Stomach (tissue), 9 donors: Measurements from ENCODE around the gene GPR152. TPM values are rescaled to one million over a fixed set of nuclear protein-coding genes. Genes with fewer than 3 reads are reported as not detected.

Experiments used
- DNase-seq, 2 donors: peaks; one replicate each; pipeline versions ENCODE4 v3.0.0 to v3.0.0-alpha.2; 2013 to 2019
- H3K27ac ChIP-seq, 5 donors: fragments of 200-600 bp in 4 of 5; sonication (generic) in 4 of 5; one replicate each; pipeline ENCODE4 v1.5.1; 2013 to 2019; ENCODE audit warnings: mild to moderate bottlenecking in 1 of 5, moderate library complexity in 1 of 5
- H3K27me3 ChIP-seq, 3 donors: fragments of 200-600 bp; sonication (generic); one replicate each; pipeline ENCODE4 v1.5.1; 2017 to 2019; ENCODE audit warnings: mixed run types in 1 of 3
- H3K36me3 ChIP-seq, 4 donors: fragments of 200-600 bp; sonication (generic); 1 replicate in 3 of 4; 2 replicates in 1 of 4; pipeline ENCODE4 v1.5.1; 2016 to 2019
- H3K4me1 ChIP-seq, 4 donors: fragments of 200-600 bp; sonication (generic); one replicate each; pipeline ENCODE4 v1.5.1; 2016 to 2019
- H3K4me3 ChIP-seq, 4 donors: fragments of 200-600 bp; sonication (generic) in 3 of 4; one replicate each; pipeline ENCODE4 v1.5.1; 2016 to 2019; ENCODE audit warnings: mild to moderate bottlenecking in 1 of 4
- H3K9me3 ChIP-seq, 4 donors: fragments of 200-600 bp; sonication (generic); one replicate each; pipeline ENCODE4 v1.5.1; 2016 to 2019
- CTCF ChIP-seq, 7 experiments: fragments of 450-650 bp in 4 of 7; fragments of 200-600 bp in 3 of 7; sonication (generic) in 3 of 7; IDR thresholded peaks; one replicate each; pipeline ENCODE4 v1.5.1; 2016 to 2019; ENCODE audit warnings: antibody characterized with exemption in 7 of 7, control low read depth in 2 of 7, mild to moderate bottlenecking in 1 of 7
- EP300 ChIP-seq: sonication (generic); formaldehyde crosslinking; IDR thresholded peaks from one replicate; pipeline ENCODE4 v1.6.1; 2017; ENCODE audit warnings: antibody characterized with exemption
- POLR2A ChIP-seq, 4 donors: fragments of 450-650 bp; IDR thresholded peaks; one replicate each; pipeline ENCODE4 v1.6.1; 2016; ENCODE audit warnings: antibody characterized with exemption in 4 of 4, control low read depth in 2 of 4, mild to moderate bottlenecking in 1 of 4, moderate library complexity in 1 of 4
- POLR2AphosphoS5 ChIP-seq, 3 donors: sonication (generic); formaldehyde crosslinking; IDR thresholded peaks; one replicate each; pipeline ENCODE4 v1.6.1; 2016; ENCODE audit warnings: antibody characterized with exemption in 3 of 3
- WGBS, 5 donors: extraction: QIAGEN DNeasy Blood & Tissue Kit in 3 of 5; methylation state at CpG; one replicate each; pipeline versions ENCODE4 v1.1.5 to v1.1.7; 2013 to 2018; 5-methylcytosine and 5-hydroxymethylcytosine counted together
- intact Hi-C: fragments of 100-400 bp; cut with DNase I; formaldehyde crosslinking; loops from one replicate; pipeline ENCODE4 v1.15.1; 2023; ENCODE audit warnings: low total_unique reads
- polyA plus RNA-seq, 3 donors: library from polyadenylated mRNA; stranded (reverse); fragments of 200-250 nt; gene quantifications; one replicate each; pipeline ENCODE4 v1.2.3, GENCODE V29; 2013
- total RNA-seq, 5 donors: library from RNA; depleted of rRNA; stranded (reverse); fragments of >200 nt; gene quantifications; one replicate each; pipeline versions ENCODE4 v1.1.0 to v1.2.3, GENCODE V29; 2014 to 2016
- donor health status: healthy with polysubstance abuse.
- donor health status: Bipolar disorder and iron deficiency.
- donor health status: healthy.

GPR152 gene
- total and polyA plus RNA-seq, 8 donors, result not detected

DNA sequence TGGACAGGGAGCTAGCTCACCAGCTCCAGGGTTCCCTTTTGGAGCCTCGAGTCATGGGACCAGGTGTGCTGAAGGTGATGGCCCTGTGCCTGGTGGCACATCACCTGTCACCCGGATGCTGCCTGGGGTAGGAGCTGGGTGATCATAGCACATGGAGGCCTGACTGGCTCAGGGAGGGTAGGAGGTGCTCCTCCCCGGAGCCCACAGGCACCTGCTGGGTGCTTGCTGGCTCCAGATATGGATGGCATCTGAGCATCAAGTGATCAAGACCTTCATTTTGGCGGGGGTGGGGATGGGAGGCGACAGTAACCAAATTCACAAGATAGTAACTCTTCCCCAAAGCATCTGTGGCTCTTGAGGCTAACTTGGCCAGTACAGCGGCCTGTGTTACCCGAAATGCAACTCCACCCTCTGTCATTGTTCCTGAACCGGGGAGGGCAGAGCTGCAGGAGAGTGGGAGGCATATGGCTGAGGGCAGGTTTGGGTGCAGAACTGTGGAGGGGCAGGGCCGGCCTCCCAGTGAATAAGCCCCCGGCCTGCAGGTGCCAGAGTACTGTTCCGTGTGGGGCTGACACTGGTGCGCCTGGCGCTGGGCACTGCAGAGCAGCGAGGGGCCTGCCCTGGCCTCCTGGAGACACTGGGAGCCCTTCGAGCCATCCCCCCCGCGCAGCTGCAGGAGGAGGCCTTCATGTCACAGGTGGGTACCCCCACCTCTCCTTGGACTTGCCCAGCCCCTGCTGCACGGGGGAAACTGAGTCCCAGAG lies 43.9 kb downstream of the GPR152 start:
- DNase-seq, result no peak
- Histone ChIP-seq H3K27ac (peak overlapping the region in 3 of 5 donors; percentile 36 to 66 (median 57)), H3K27me3 (peaks cover 0 to 93% (median 0%) of the 10 kb centered on the region in 3 donors), H3K36me3 (no peaks in the 10 kb centered on the region), H3K4me1 (peaks cover 0 to 43% (median 31%) of the 10 kb centered on the region in 4 donors), H3K9me3 (no peaks in the 10 kb centered on the region), H3K4me3 (no peak overlapping the region)
- TF ChIP-seq EP300 (no peak), POLR2A (IDR thresholded peaks at IDR 0.05) (no peak), CTCF (IDR thresholded peaks at IDR 0.05) (no peak), POLR2AphosphoS5 (IDR thresholded peaks at IDR 0.05) (no peak)
- 58 to 83% (median 70%) methylated on average over 6 to 18 of the region's 18 CpGs for WGBS, 5 donors
- intact Hi-C loops, result no loop called here

GRCh38 chr11:67407688-67408163 lies 44.8 kb downstream of the GPR152 start:
- TF ChIP-seq POLR2AphosphoS5 (IDR thresholded peaks at IDR 0.05) (no peak), POLR2A (IDR thresholded peaks at IDR 0.05) (no peak), EP300 (no peak), CTCF (IDR thresholded peaks at IDR 0.05) (no peak)
- WGBS, 5 donors, result 46 to 61% (median 56%) methylated on average over 5 to 12 of the region's 12 CpGs
- no peak for DNase-seq
- peak overlapping the region in 1 of 4 donors; percentile 14 for H3K4me3 ChIP-seq
- intact Hi-C loops, result no loop called here
- no peaks in the 10 kb centered on the region for H3K9me3 ChIP-seq
- peaks cover under 1 to 51% (median 33%) of the 10 kb centered on the region in 4 donors for H3K4me1 ChIP-seq
- peak overlapping the region in 2 of 5 donors; percentile 57 to 66 for H3K27ac ChIP-seq
- peaks cover 0 to 88% (median 0%) of the 10 kb centered on the region in 3 donors for H3K27me3 ChIP-seq
- H3K36me3 ChIP-seq, result no peaks in the 10 kb centered on the region

- peaks cover 0 to 82% (median 0%) of the 10 kb centered on the region in 3 donors for H3K27me3 ChIP-seq
- H3K9me3 ChIP-seq, result no peaks in the 10 kb centered on the region
- H3K36me3 ChIP-seq, result no peaks in the 10 kb centered on the region
- no peak for TF ChIP-seq POLR2AphosphoS5 (IDR thresholded peaks at IDR 0.05)
- TF ChIP-seq POLR2A (IDR thresholded peaks at IDR 0.05), result no peak
- TF ChIP-seq EP300, result no peak
- TF ChIP-seq CTCF (IDR thresholded peaks at IDR 0.05), result no peak
- WGBS, 5 donors, result 51 to 61% (median 54%) methylated on average over 9 to 12 of the region's 12 CpGs
- peak overlapping the region in 2 of 4 donors; percentile 2 to 14 for H3K4me3 ChIP-seq
- no peak for DNase-seq
- H3K27ac ChIP-seq, result peak overlapping the region in 2 of 5 donors; percentile 57 to 66
- intact Hi-C loops, result no loop called here
- H3K4me1 ChIP-seq, result peaks cover 7 to 57% (median 38%) of the 10 kb centered on the region in 4 donors
These were observed 45.4 kb downstream of the GPR152 start for GRCh38 chr11:67406969-67407687.

- H3K9me3 ChIP-seq, result no peaks in the 10 kb centered on the region
- peak overlapping the region in 2 of 5 donors; percentile 0 to 57 for H3K27ac ChIP-seq
- peaks cover 0 to 76% (median 0%) of the 10 kb centered on the region in 3 donors for H3K27me3 ChIP-seq
- no peaks in the 10 kb centered on the region for H3K36me3 ChIP-seq
- H3K4me1 ChIP-seq, result peaks cover 9 to 59% (median 36%) of the 10 kb centered on the region in 4 donors
- TF ChIP-seq POLR2AphosphoS5 (IDR thresholded peaks at IDR 0.05), result no peak
- TF ChIP-seq EP300, result no peak
- no peak for TF ChIP-seq CTCF (IDR thresholded peaks at IDR 0.05)
- no peak for TF ChIP-seq POLR2A (IDR thresholded peaks at IDR 0.05)
- 82 to 88% (median 85%) methylated on average over 15 to 18 of the region's 18 CpGs for WGBS, 5 donors
- no peak for DNase-seq
- intact Hi-C loops, result no loop called here
- peak overlapping the region in 1 of 4 donors; percentile 2 for H3K4me3 ChIP-seq
These were observed 46.0 kb downstream of the GPR152 start for GRCh38 chr11:67406420-67406968.
